NCI-H446 (cell line): ENCODE results near the gene ANO3.

ENCODE experiments used
- DNase-seq, 2 experiments: peaks; one replicate each; lab custom pipeline; 2025; lab: John Stamatoyannopoulos, UW

The ANO3 gene

GRCh38 chr11:26710489-26710888 lies 378.6 kb downstream of the ANO3 start:
- DNase-seq, result no peak

- DNase-seq, result no peak
Observed at GRCh38 chr11:26712497-26712896, 380.6 kb downstream of the ANO3 start.
